AG04450 (cell line): Measurements from ENCODE around the gene FAM228A. TPM values are rescaled to one million over a fixed set of nuclear protein-coding genes. Genes with fewer than 3 reads are reported as not detected.
"Not testable (repeated sequence)": the region's sequence is repeated elsewhere in the genome, so short reads cannot be mapped to it uniquely, and the experiment has no call there.

ENCODE experiments used
- CTCF ChIA-PET: fragments of 300-600, 350-600 bp; formaldehyde crosslinking; extraction: SDS; loops from one replicate; lab custom pipeline; 2022; ENCODE audit warnings: antibody characterized with exemption, inconsistent platforms; lab: Charles Lee
- POLR2A ChIA-PET: fragments of 350-600 bp; formaldehyde crosslinking; extraction: SDS; loops from one replicate; lab custom pipeline; 2021; ENCODE audit warnings: antibody characterized with exemption, inconsistent platforms; lab: Yijun Ruan, JAX
- DNase-seq: peaks from one replicate; pipeline ENCODE4 v3.0.0-alpha.2; 2011; ENCODE audit warnings: low read depth, low spot score
- H3K27ac ChIP-seq: one replicate; pipeline ENCODE4 v1.5.1; 2012; ENCODE audit warnings: low read depth, low read length, control low read depth
- H3K27me3 ChIP-seq: one replicate; pipeline ENCODE4 v1.6.0; 2012; ENCODE audit warnings: low read length; ENCODE audit not compliant: control insufficient read depth, insufficient read depth
- H3K4me3 ChIP-seq: 2 replicates; pipeline ENCODE4 v1.5.1; 2011; ENCODE audit warnings: mild to moderate bottlenecking, low read depth, low read length, control low read depth
- H3K9me3 ChIP-seq: 2 replicates; pipeline ENCODE4 v1.5.1; 2012; ENCODE audit warnings: low read length; ENCODE audit not compliant: control insufficient read depth, insufficient read depth
- CTCF ChIP-seq: IDR thresholded peaks from 2 replicates; pipeline ENCODE4 v1.5.1; 2011; ENCODE audit warnings: low read depth, low read length, control low read depth, inconsistent platforms
- polyA plus RNA-seq: library from polyadenylated mRNA; depleted of rRNA; stranded (reverse); fragments of >200 nt; gene quantifications from 2 replicates; pipeline ENCODE4 v1.2.3, GENCODE V29; 2011

FAM228A gene
- polyA plus RNA-seq, 1 experiment: 0.07 TPM

- no peak for DNase-seq
- no peak overlapping the region for H3K27ac ChIP-seq
- no peaks in the 10 kb centered on the region; the same call in 1 of the 2 replicates for H3K9me3 ChIP-seq
- ChIA-PET POLR2A (no interaction called here), CTCF (no interaction called here)
- TF ChIP-seq CTCF: no peak
- H3K4me3 ChIP-seq: no peak overlapping the region
- peaks cover 4% of the 10 kb centered on the region for H3K27me3 ChIP-seq
Measured at GRCh38 chr2:24191848-24192247, 17.0 kb downstream of the FAM228A start.

GRCh38 chr2:24197213-24197612 is 22.4 kb downstream of the FAM228A start:
- CTCF ChIA-PET, DNase-seq, H3K4me3 ChIP-seq, H3K9me3 ChIP-seq, H3K27ac ChIP-seq, POLR2A ChIA-PET, H3K27me3 ChIP-seq: not testable (repeated sequence)

GRCh38 chr2:24199968-24200590 is 25.2 kb downstream of the FAM228A start:
- no peaks in the 10 kb centered on the region for H3K27me3 ChIP-seq
- H3K27ac ChIP-seq: no peak overlapping the region
- H3K4me3 ChIP-seq: no peak overlapping the region
- H3K9me3 ChIP-seq: no peaks in the 10 kb centered on the region
- no peak for TF ChIP-seq CTCF
- no peak for DNase-seq
- ChIA-PET POLR2A (no interaction called here), CTCF (no interaction called here)

- TF ChIP-seq CTCF: no peak
Measured at GRCh38 chr2:24200799-24201198, 25.9 kb downstream of the FAM228A start.

GRCh38 chr2:24203029-24203786 is 28.4 kb downstream of the FAM228A start:
- Histone ChIP-seq H3K27ac (no peak overlapping the region), H3K27me3 (no peaks in the 10 kb centered on the region), H3K9me3 (no peaks in the 10 kb centered on the region), H3K4me3 (no peak overlapping the region)
- ChIA-PET POLR2A (interaction anchor here (0.5 kb wide), 1 partner anchor 565 kb away, joined by 10 read pairs; no protein-coding TSS in a partner anchor), CTCF (no interaction called here)
- no peak for TF ChIP-seq CTCF
- DNase-seq: no peak

More at GRCh38 chr2:24200799-24201198, 25.9 kb downstream of the FAM228A start:
- no peaks in the 10 kb centered on the region for H3K9me3 ChIP-seq
- ChIA-PET POLR2A (no interaction called here), CTCF (no interaction called here)
- H3K27me3 ChIP-seq: no peaks in the 10 kb centered on the region
- H3K27ac ChIP-seq: no peak overlapping the region
- no peak for DNase-seq
- H3K4me3 ChIP-seq: no peak overlapping the region
